WTC11 (cell line): ENCODE measurements around the gene EPB41. TPM values are rescaled to one million over a fixed set of nuclear protein-coding genes. Genes with fewer than 3 reads are reported as not detected.

Experiments
- ATAC-seq: fragments of 200-7000 bp; cut with Tn5 transposase; 2 replicates; pipeline ENCODE4 v1.10.0; 2021; ENCODE audit warnings: mild to moderate bottlenecking, moderate library complexity
- CTCF ChIA-PET: fragments of 300-600 bp; sonication (Branson Sonifier 250); formaldehyde crosslinking; loops from one replicate; lab custom pipeline; 2021; ENCODE audit warnings: antibody characterized with exemption; lab: Charles Lee
- POLR2A ChIA-PET: fragments of 350-600 bp; sonication (Branson Sonifier 250); formaldehyde crosslinking; loops from one replicate; lab custom pipeline; 2021; ENCODE audit warnings: antibody characterized with exemption; lab: Charles Lee
- DNase-seq: peaks from one replicate; pipeline ENCODE4 v3.0.0; 2021; ENCODE audit warnings: low spot score
- H3K27ac Mint-ChIP-seq: 2 replicates; pipeline ENCODE4 v1.8.0; 2021; ENCODE audit warnings: mixed read lengths
- H3K27me3 Mint-ChIP-seq: 2 replicates; pipeline ENCODE4 v1.8.0; 2021; ENCODE audit warnings: low read depth, mild to moderate bottlenecking, moderate library complexity, mixed read lengths
- H3K36me3 Mint-ChIP-seq: 2 replicates; pipeline ENCODE4 v1.8.0; 2021; ENCODE audit warnings: mixed read lengths
- H3K4me1 Mint-ChIP-seq: 2 replicates; pipeline ENCODE4 v1.8.0; 2022; ENCODE audit warnings: mixed read lengths
- H3K4me3 Mint-ChIP-seq: 2 replicates; pipeline ENCODE4 v1.8.0; 2021; ENCODE audit warnings: mild to moderate bottlenecking, moderate library complexity, mixed read lengths
- H3K9me3 Mint-ChIP-seq: 2 replicates; pipeline ENCODE4 v1.8.0; 2021; ENCODE audit warnings: mixed read lengths
- CREB1 ChIP-seq: sonication (generic); formaldehyde crosslinking; IDR thresholded peaks from 2 replicates; pipeline ENCODE4 v1.8.0; 2023; ENCODE audit warnings: mild to moderate bottlenecking, missing genetic modification reagents
- E2F5 ChIP-seq: sonication (generic); formaldehyde crosslinking; IDR thresholded peaks from 2 replicates; pipeline ENCODE4 v1.8.1; 2022; ENCODE audit warnings: mild to moderate bottlenecking, moderate library complexity, missing genetic modification reagents
- EMX1 ChIP-seq: fragments of 250-450 bp; sonication (Bioruptor Pico); IDR thresholded peaks from 2 replicates; pipeline ENCODE4 v1.8.0; 2021; ENCODE audit warnings: mild to moderate bottlenecking
- FOXK1 ChIP-seq: sonication (generic); formaldehyde crosslinking; IDR thresholded peaks from 2 replicates; pipeline ENCODE4 v1.8.0; 2022; ENCODE audit warnings: mild to moderate bottlenecking, moderate library complexity, missing genetic modification reagents
- FOXP1 ChIP-seq: sonication (generic); formaldehyde crosslinking; IDR thresholded peaks from 2 replicates; pipeline ENCODE4 v1.8.0; 2022; ENCODE audit warnings: missing genetic modification reagents, mild to moderate bottlenecking, moderate library complexity, borderline replicate concordance
- GRHL2 ChIP-seq: fragments of 250-450 bp; sonication (Bioruptor Pico); IDR thresholded peaks from 2 replicates; pipeline ENCODE4 v1.8.0; 2022; ENCODE audit warnings: mild to moderate bottlenecking, moderate library complexity; ENCODE audit not compliant: insufficient replicate concordance, severe bottlenecking
- GTF2I ChIP-seq: fragments of 250-450 bp; sonication (Bioruptor Pico); conservative IDR thresholded peaks from 2 replicates; pipeline ENCODE4 v1.4.0; 2021; ENCODE audit warnings: mild to moderate bottlenecking
- IRF2 ChIP-seq: sonication (generic); formaldehyde crosslinking; IDR thresholded peaks from 2 replicates; pipeline ENCODE4 v1.8.0; 2022; ENCODE audit warnings: low read depth, missing genetic modification reagents, borderline replicate concordance
- MYBL2 ChIP-seq: sonication (generic); formaldehyde crosslinking; IDR thresholded peaks from 2 replicates; pipeline ENCODE4 v1.8.1; 2023; ENCODE audit warnings: mild to moderate bottlenecking, moderate library complexity, missing genetic modification reagents
- NFE2L1 ChIP-seq: sonication (generic); formaldehyde crosslinking; IDR thresholded peaks from 2 replicates; pipeline ENCODE4 v1.8.1; 2023; ENCODE audit warnings: missing genetic modification reagents
- NR2C2 ChIP-seq: sonication (generic); formaldehyde crosslinking; IDR thresholded peaks from 2 replicates; pipeline ENCODE4 v1.8.0; 2022; ENCODE audit warnings: mild to moderate bottlenecking, missing genetic modification reagents
- PRDM15 ChIP-seq: sonication (generic); formaldehyde crosslinking; IDR thresholded peaks from 2 replicates; pipeline ENCODE4 v1.8.0; 2022; ENCODE audit warnings: missing genetic modification reagents
- SMAD4 ChIP-seq: sonication (generic); formaldehyde crosslinking; IDR thresholded peaks from 2 replicates; pipeline ENCODE4 v1.8.0; 2022; ENCODE audit warnings: mild to moderate bottlenecking, missing genetic modification reagents
- TCF7 ChIP-seq: sonication (generic); formaldehyde crosslinking; IDR thresholded peaks from 2 replicates; pipeline ENCODE4 v1.8.0; 2022; ENCODE audit warnings: mild to moderate bottlenecking, low read depth, missing genetic modification reagents, moderate library complexity
- ZBTB21 ChIP-seq: sonication (generic); formaldehyde crosslinking; IDR thresholded peaks from 2 replicates; pipeline ENCODE4 v1.8.1; 2023; ENCODE audit warnings: mild to moderate bottlenecking, missing genetic modification reagents, borderline replicate concordance
- ZNF121 ChIP-seq: sonication (generic); formaldehyde crosslinking; IDR thresholded peaks from 2 replicates; pipeline ENCODE4 v1.8.0; 2023; ENCODE audit warnings: missing genetic modification reagents
- ZNF138 ChIP-seq: sonication (generic); formaldehyde crosslinking; conservative IDR thresholded peaks from 2 replicates; pipeline ENCODE4 v1.8.1; 2022; ENCODE audit warnings: mild to moderate bottlenecking, moderate library complexity, missing genetic modification reagents
- ZNF219 ChIP-seq: sonication (generic); formaldehyde crosslinking; IDR thresholded peaks from 2 replicates; pipeline ENCODE4 v1.8.0; 2023; ENCODE audit warnings: missing genetic modification reagents, mild to moderate bottlenecking, borderline replicate concordance
- ZNF317 ChIP-seq: sonication (generic); formaldehyde crosslinking; IDR thresholded peaks from 2 replicates; pipeline ENCODE4 v1.8.1; 2023; ENCODE audit warnings: low read depth, mild to moderate bottlenecking, moderate library complexity, missing genetic modification reagents, borderline replicate concordance
- total RNA-seq: library from RNA; stranded (reverse); gene quantifications from 3 replicates; pipeline ENCODE4 v1.2.3, GENCODE V29; 2021
- TF ChIP-seq, protein P1 (sequence below): sonication (generic); formaldehyde crosslinking; conservative IDR thresholded peaks from 2 replicates; pipeline ENCODE4 v1.8.1; 2022; ENCODE audit warnings: mild to moderate bottlenecking, missing genetic modification reagents
- TF ChIP-seq, protein P2 (sequence below): sonication (generic); formaldehyde crosslinking; IDR thresholded peaks from 2 replicates; pipeline ENCODE4 v1.8.0; 2022; ENCODE audit warnings: mild to moderate bottlenecking, missing genetic modification reagents
- TF ChIP-seq, protein P3 (sequence below): sonication (generic); formaldehyde crosslinking; IDR thresholded peaks from 2 replicates; pipeline ENCODE4 v1.8.1; 2022; ENCODE audit warnings: low read depth, mild to moderate bottlenecking, moderate library complexity, missing genetic modification reagents, borderline replicate concordance
- TF ChIP-seq, protein P4 (sequence below): sonication (generic); formaldehyde crosslinking; IDR thresholded peaks from 2 replicates; pipeline ENCODE4 v1.8.1; 2022; ENCODE audit warnings: low read depth, missing genetic modification reagents, borderline replicate concordance
- TF ChIP-seq, protein P5 (sequence below): sonication (generic); formaldehyde crosslinking; IDR thresholded peaks from 2 replicates; pipeline ENCODE4 v1.8.1; 2023; ENCODE audit warnings: mild to moderate bottlenecking, missing genetic modification reagents, moderate library complexity

Gene EPB41
- total RNA-seq, 1 experiment from 2014 or later: 85.0 TPM

GRCh38 chr1:29162025-29162424, 247.7 kb downstream of the EPB41 start (continued):
- TF ChIP-seq, protein P1, sequence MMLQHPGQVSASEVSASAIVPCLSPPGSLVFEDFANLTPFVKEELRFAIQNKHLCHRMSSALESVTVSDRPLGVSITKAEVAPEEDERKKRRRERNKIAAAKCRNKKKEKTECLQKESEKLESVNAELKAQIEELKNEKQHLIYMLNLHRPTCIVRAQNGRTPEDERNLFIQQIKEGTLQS (CRISPR knock-in tag): no peak
- TF ChIP-seq TCF7 (CRISPR knock-in tag) (no peak), EMX1 (CRISPR knock-in tag) (no peak), CREB1 (CRISPR knock-in tag) (no peak), IRF2 (CRISPR knock-in tag) (no peak), NR2C2 (CRISPR knock-in tag) (no peak), FOXP1 (CRISPR knock-in tag) (no peak)
- TF ChIP-seq, protein P2, sequence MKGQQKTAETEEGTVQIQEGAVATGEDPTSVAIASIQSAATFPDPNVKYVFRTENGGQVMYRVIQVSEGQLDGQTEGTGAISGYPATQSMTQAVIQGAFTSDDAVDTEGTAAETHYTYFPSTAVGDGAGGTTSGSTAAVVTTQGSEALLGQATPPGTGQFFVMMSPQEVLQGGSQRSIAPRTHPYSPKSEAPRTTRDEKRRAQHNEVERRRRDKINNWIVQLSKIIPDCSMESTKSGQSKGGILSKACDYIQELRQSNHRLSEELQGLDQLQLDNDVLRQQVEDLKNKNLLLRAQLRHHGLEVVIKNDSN (CRISPR knock-in tag): no peak
- TF ChIP-seq, protein P3, sequence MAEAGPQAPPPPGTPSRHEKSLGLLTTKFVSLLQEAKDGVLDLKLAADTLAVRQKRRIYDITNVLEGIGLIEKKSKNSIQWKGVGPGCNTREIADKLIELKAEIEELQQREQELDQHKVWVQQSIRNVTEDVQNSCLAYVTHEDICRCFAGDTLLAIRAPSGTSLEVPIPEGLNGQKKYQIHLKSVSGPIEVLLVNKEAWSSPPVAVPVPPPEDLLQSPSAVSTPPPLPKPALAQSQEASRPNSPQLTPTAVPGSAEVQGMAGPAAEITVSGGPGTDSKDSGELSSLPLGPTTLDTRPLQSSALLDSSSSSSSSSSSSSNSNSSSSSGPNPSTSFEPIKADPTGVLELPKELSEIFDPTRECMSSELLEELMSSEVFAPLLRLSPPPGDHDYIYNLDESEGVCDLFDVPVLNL: no peak
- TF ChIP-seq, all 79 proteins: peak for 0

- H3K4me1 Mint-ChIP-seq: peaks cover 71% of the 10 kb centered on the region
- peaks cover 31% of the 10 kb centered on the region for H3K36me3 Mint-ChIP-seq
- no peak for ATAC-seq
- TF ChIP-seq CREB1 (CRISPR knock-in tag) (no peak), PRDM15 (CRISPR knock-in tag) (no peak), ZNF219 (CRISPR knock-in tag) (no peak), TCF7 (CRISPR knock-in tag) (no peak), GRHL2 (no peak), ZBTB21 (no peak), GTF2I (CRISPR knock-in tag) (no peak), E2F5 (CRISPR knock-in tag) (no peak), ZNF138 (no peak), FOXK1 (CRISPR knock-in tag) (no peak), FOXP1 (CRISPR knock-in tag) (no peak), MYBL2 (CRISPR knock-in tag) (no peak), NFE2L1 (CRISPR knock-in tag) (no peak), SMAD4 (no peak), ZNF317 (CRISPR knock-in tag) (no peak), ZNF121 (CRISPR knock-in tag) (no peak)
- TF ChIP-seq, protein P4, sequence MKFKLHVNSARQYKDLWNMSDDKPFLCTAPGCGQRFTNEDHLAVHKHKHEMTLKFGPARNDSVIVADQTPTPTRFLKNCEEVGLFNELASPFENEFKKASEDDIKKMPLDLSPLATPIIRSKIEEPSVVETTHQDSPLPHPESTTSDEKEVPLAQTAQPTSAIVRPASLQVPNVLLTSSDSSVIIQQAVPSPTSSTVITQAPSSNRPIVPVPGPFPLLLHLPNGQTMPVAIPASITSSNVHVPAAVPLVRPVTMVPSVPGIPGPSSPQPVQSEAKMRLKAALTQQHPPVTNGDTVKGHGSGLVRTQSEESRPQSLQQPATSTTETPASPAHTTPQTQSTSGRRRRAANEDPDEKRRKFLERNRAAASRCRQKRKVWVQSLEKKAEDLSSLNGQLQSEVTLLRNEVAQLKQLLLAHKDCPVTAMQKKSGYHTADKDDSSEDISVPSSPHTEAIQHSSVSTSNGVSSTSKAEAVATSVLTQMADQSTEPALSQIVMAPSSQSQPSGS (CRISPR knock-in tag): no peak
- TF ChIP-seq, protein P5, sequence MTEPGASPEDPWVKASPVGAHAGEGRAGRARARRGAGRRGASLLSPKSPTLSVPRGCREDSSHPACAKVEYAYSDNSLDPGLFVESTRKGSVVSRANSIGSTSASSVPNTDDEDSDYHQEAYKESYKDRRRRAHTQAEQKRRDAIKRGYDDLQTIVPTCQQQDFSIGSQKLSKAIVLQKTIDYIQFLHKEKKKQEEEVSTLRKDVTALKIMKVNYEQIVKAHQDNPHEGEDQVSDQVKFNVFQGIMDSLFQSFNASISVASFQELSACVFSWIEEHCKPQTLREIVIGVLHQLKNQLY: no peak
- DNase-seq: no peak
- H3K27me3 Mint-ChIP-seq: no peaks in the 10 kb centered on the region
- no peaks in the 10 kb centered on the region for H3K9me3 Mint-ChIP-seq
- CTCF ChIA-PET: interaction anchor here (1.3 to 2.5 kb wide), 2 partner anchors 19 to 35 kb away, joined by 4 to 15 read pairs; partner anchors contain the start of gene SRSF4
- H3K4me3 Mint-ChIP-seq: no peak overlapping the region
- H3K27ac Mint-ChIP-seq: peak overlapping the region; percentile 34
- POLR2A ChIA-PET: no interaction called here
Measured at GRCh38 chr1:29162476-29163138, 248.2 kb downstream of the EPB41 start.
